Measurements from ENCODE around the gene SENP2.
"Not testable (repeated sequence)": the region's sequence is repeated elsewhere in the genome, so short reads cannot be mapped to it uniquely, and the experiment has no call there.

The SENP2 gene

GRCh38 chr3:185585859-185586685 lies at the start of gene SENP2:
SENP2 (plus strand) TSS chr3:185586295; CDS start chr3:185586414, 119 bp downstream.
- peak; percentile 99 for DNase-seq (ENCODE audit: low spot score)

DNA sequence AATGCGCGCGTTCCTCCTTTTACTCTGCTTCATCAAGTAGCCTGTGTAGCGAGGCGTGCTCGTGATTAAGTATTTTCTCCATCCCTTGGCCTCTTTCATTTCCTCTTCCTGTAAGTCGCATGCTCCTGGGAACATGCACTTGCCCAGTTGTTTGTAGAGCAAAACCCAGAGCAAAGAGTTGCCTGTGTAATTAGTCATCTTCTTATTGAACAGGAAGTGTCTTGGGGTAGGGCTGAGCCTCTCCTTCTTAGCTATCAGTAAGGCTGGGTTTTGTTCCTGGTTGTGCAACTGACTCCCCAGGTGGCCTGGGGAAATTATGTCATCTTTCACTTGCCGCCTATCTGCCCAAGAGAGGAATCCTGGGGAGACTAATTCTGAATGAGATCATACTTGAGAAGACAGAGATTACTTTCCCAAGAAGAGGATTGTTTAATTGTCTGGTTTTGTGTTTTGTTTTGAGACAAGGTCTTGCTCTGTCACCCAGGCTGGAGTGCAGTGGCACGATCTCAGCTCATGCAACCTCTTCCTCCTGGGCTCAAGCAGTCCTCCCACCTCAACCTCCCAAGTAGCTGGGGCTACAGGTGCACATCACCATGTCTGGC lies 48.6 kb upstream of the SENP2 start:
- DNase-seq (ENCODE audit: low spot score): peak; percentile 16

DNA sequence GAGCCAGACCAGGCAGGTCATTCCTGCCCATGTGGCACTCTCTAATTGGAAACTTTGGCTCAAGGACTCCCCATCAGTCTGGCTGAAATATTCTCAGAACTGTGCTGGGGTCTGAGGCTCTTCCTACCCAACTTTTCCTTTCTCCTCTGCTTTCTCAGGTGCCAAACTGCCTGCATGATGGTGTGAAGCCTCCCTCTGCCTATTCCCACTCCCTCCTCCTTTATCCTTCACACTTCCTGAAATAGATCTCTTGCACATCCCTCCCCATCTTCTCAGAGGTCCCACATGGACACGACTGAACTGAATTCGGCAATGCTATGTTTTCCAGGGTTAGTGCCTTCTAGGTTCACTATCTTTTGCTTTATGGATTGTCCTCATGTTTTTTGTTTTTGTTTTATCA lies 46.2 kb upstream of the SENP2 start:
- no peak for DNase-seq (ENCODE audit: low spot score)

GRCh38 chr3:185540695-185541094 lies 45.4 kb upstream of the SENP2 start:
- DNase-seq (ENCODE audit: low spot score): no peak

- no peak for DNase-seq (ENCODE audit: low spot score)
Measured at GRCh38 chr3:185549122-185549521, 37.0 kb upstream of the SENP2 start.

DNA sequence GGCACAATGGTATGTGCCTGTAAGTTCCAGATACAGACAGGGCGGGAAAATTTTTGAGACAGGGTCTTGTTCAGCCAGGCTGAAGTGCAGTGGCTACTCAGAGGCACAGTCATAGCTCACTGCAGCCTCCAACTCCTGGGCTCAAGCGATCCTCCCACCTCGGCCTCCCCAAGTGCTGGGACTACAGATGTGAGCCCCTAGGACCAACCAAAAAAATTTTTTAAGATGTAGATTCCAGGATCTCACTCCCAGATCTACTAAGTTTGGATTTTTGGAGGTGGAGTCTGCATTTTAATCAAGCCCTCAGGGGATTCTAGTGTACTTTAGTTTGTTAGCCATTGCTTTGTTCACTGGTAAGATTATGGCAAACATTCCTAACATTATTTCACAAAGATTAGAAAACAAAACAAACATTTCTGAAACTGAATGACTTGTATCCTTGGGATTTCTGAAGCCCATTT lies 36.4 kb upstream of the SENP2 start:
- no peak for DNase-seq (ENCODE audit: low spot score)

- no peak for DNase-seq (ENCODE audit: low spot score)
Measured at GRCh38 chr3:185552358-185552877, 33.7 kb upstream of the SENP2 start, which contains the start of gene LIPH. LIPH (minus strand) TSS chr3:185552588; CDS start chr3:185552471, 117 bp downstream.

DNA sequence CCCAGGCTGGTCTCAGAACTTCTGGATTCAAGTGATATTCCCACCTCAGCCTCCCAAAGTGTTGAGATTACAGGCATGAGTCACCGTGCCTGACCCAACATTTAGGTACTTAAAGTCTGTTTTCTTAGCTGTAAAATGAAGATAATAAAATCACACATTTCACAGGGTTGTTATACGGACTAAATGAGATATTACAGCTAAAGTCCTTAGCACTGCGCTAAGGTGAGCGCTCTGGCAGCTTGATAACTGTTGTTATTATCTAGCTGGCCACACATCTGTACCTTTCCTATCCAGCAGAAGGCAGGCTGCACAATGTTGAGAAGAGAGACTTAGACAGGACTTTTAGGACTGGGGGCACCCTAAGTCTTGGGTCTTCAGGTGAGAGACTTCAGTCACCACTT lies 31.0 kb upstream of the SENP2 start:
- no peak for DNase-seq (ENCODE audit: low spot score)

DNA sequence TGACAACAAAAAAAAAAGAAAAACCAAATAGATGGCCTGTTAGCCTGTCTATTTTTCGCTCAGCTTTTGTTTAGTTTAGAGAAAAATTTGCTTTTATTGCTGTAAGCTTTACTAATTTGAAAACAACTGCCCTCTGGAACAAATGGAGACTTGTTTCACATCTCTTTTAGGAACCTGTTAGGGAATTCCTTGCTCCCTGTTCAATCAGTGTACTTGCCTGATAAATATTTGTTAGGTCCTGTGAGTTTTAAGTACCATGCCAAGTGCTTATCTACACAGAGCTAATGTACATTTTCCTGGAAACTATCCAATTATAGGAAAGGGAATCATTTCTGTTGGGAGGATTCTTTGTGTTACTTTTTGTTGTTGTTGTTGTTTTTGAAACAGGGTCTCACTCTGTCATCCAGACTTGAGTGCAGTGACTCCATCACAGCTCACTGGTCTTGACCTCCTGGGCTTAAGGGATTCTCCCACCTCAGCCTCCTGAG lies 30.2 kb upstream of the SENP2 start:
- no peak for DNase-seq (ENCODE audit: low spot score)

GRCh38 chr3:185556640-185557039 lies 29.5 kb upstream of the SENP2 start:
- DNase-seq (ENCODE audit: low spot score): not testable (repeated sequence)

DNA sequence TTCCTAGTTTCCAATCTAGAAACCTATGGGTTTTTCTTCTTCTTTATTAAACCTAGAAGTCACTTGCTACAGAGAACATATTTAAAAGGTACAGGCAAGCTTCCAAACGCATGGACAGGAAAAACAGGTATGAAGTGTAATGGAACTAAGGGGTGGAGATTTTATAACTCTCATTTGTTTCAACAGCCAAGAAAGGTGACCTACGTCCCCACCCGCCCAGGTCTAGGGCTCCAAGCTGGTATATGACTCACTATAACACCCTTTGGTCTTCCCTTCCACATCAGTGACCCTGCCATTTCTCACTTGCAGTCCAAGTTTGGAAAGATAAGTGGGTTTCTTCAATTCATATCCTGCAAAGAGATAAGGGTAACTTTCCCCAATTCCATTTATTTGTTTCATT lies 27.7 kb upstream of the SENP2 start:
- no peak for DNase-seq (ENCODE audit: low spot score)

- no peak for DNase-seq (ENCODE audit: low spot score)
Measured at GRCh38 chr3:185559706-185560090, 26.4 kb upstream of the SENP2 start.

- no peak for DNase-seq (ENCODE audit: low spot score)
Measured at GRCh38 chr3:185560676-185561075, 25.4 kb upstream of the SENP2 start.

DNA sequence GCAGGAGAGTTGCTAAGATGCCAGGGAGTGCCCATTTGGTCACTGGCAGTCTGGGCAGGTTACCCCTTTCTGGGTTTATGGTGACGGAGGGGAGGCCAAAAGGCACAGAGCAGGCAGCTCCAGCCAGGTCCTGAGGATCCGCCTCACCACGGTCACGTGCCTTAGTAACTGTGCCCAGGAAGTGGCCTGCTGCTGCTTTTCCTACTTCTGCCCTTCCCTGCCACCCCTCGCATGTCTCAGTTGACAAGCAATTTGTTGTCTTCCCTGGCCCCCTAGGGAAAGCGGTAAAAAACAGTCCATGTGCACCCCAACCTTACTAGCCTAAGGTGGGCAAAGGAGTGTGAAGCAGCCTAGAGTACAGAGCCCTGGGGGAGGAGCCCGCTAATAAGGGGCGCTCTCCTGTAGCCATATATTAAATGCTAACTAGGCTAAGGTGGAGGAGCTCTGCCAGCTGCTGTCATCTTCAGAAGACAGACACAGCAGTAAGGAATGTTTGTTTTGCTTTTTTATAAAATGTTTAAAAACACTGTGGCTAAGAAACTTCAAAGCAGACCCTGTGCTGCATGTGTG lies 24.6 kb upstream of the SENP2 start:
- DNase-seq (ENCODE audit: low spot score): no peak

DNA sequence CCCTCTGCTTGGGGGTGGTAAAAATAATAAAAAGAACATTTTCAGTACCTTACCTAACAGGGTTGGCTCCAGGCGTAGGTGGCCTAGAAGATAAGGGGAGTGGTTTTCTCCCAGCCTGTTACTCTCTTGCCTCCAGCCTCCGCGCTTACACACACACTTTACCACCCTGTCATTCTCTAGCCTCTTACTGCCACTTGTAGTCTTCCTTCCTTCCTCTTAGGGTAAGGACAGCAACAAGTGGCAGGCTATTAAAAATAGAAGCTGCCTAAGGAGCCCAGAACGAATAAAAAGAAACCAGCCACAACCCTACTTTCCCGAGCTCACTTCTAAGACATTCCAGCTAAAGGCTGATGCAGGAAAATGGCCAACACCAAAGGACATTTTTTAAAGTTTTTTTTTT lies 24.1 kb upstream of the SENP2 start:
- DNase-seq (ENCODE audit: low spot score): no peak

DNA sequence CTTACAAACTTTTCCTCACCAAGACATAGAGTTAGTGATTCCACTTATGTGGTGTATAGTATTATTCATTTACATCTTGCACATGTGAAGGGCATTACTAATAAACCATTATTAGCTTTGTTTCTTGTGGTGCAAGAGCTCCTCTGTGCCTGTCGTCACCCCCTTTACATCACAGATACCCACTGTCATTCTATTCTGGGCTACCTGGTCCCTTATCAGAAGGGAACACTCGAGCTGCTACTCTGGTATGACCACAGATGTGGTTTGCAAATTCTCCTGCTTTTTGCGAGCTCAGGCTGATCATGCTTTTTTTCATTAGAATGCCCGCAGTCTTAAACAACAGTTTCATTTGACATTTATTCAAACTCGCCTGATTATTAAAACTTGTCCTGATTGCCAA lies 13.9 kb upstream of the SENP2 start:
- DNase-seq (ENCODE audit: low spot score): no peak

DNA sequence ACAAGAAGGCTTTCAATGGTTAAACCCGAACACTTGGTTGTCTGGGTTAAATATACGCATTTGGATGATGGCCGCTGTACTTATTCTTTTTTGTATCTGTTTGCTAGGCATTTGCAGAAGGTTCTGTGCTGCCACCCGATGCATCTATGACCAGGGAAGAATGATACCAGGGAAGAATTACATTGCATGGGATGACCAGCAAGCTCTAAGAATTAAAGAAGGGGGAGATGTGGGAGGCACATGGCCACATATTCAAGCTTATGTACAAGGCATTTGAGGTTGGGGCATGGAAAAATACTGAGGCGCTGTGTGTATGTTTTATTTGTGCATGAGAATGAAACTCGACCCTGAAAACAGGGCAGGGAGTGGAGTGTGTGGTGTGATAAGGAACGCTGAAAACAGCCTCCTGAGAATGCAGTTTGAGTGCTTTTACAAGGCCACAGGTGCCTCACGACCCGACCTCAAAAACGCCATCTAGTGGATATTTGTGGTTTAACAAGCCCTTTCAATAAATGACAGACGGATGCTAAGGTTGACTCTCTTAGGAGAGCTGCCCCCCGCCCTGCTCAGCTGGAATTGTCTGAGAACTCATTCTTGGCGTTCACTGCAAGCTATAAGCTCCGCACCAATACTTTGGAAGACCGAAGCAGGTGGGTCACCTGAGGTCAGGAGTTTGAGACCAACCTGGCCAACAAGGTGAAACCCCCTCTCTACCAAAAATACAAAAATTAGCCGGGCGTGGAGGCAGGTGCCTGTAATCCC lies 10.8 kb upstream of the SENP2 start:
- DNase-seq (ENCODE audit: low spot score): peak; percentile 78

DNA sequence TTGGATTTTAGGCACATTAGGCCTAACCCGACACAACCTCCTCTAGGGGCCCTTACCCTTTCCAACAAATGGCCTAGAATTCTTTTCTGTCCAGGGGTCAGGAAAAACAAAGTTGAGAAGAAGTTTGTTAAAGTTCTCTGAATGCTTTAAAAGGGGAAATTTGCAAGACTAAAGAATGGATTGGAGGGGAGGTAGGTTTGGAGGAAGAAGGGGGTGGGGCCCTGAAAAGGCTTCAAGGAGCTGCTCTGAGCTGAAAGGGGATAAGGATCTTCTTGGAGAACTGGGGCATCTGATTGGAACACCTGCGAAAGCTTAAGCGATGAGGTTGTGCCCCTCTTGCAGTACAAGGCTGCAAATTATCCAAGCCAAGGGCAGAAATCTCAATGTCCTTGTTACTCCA lies 3.9 kb upstream of the SENP2 start:
- no peak for DNase-seq (ENCODE audit: low spot score)

DNA sequence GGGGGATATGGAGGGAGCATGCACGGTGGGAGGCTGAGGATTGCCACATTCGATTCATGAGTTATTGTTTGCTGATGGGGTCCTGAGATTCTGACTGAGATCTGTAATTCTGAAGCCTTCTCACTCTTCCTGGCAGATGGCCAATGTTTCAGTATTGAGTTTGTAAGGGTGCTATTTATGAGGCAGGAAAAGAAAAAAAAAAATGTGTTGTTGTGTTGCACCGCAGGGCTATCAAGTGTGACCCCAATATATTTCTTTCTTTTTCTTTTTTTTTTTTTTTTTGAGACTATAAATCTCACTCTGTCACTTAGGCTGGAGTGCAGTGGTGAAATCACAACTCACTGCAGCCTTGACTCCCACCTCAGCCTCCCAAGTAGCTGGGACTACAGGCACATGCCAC lies 3.2 kb upstream of the SENP2 start:
- DNase-seq (ENCODE audit: low spot score): peak; percentile 56

GRCh38 chr3:185583925-185584324 lies 2.2 kb upstream of the SENP2 start:
- no peak for DNase-seq (ENCODE audit: low spot score)

- no peak for DNase-seq (ENCODE audit: low spot score)
Measured at GRCh38 chr3:185584686-185585085, 1.4 kb upstream of the SENP2 start.

DNA sequence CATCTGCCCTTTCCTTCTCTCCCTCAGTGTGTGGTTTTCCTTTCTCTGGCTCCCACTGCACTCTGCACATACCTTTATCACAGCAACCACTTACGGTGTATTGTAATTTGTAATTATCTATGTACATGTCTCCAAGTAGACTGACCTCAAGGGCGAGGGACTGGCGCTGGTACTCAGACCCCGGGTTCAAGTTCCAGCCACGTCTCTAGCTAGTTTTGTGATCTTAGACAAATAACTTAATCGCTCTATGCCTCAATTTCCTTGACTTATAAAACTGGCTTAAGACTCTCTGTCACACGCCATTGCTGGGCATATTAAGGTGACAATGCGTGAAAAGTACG lies 607 bp upstream of the SENP2 start:
- DNase-seq (ENCODE audit: low spot score): no peak
